Breast epithelium (tissue), 4 donors: ENCODE results near the gene EDEM2. TPM values are rescaled to one million over a fixed set of nuclear protein-coding genes. Genes with fewer than 3 reads are reported as not detected.
"Not testable (repeated sequence)": the region's sequence is repeated elsewhere in the genome, so short reads cannot be mapped to it uniquely, and the experiment has no call there.

Experiments used
- DNase-seq, 2 donors: peaks; one replicate each; pipeline ENCODE4 v3.0.0-alpha.2; 2019; ENCODE audit warnings: low spot score in 2 of 2
- H3K27ac ChIP-seq, 2 donors: fragments of 200-600 bp; sonication (generic) in 1 of 2; one replicate each; pipeline ENCODE4 v1.5.1; 2016 to 2019; ENCODE audit warnings: mild to moderate bottlenecking in 1 of 2
- H3K27me3 ChIP-seq, 2 donors: fragments of 200-600 bp; sonication (generic) in 1 of 2; one replicate each; pipeline versions ENCODE4 v1.5.1 to v1.6.0; 2017 to 2019; ENCODE audit warnings: control low read depth in 1 of 2, mild to moderate bottlenecking in 1 of 2
- H3K36me3 ChIP-seq: fragments of 200-600 bp; one replicate; pipeline ENCODE4 v1.5.1; 2019
- H3K4me1 ChIP-seq, 2 donors: fragments of 200-600 bp; sonication (generic); one replicate each; pipeline ENCODE4 v1.5.1; 2016 to 2019; ENCODE audit warnings: control low read depth in 1 of 2
- H3K4me3 ChIP-seq, 3 donors: fragments of 200-600 bp; sonication (generic); 1 replicate in 2 of 3; 2 replicates in 1 of 3; pipeline ENCODE4 v1.5.1; 2016 to 2019; ENCODE audit warnings: mild to moderate bottlenecking in 3 of 3, moderate library complexity in 2 of 3
- H3K9me3 ChIP-seq, 2 donors: fragments of 200-600 bp; sonication (generic) in 1 of 2; one replicate each; pipeline ENCODE4 v1.5.1; 2016 to 2019; ENCODE audit warnings: control low read depth in 1 of 2
- CTCF ChIP-seq, 3 donors: fragments of 450-650 bp; IDR thresholded peaks; one replicate each; pipeline ENCODE4 v1.5.1; 2016 to 2017; ENCODE audit warnings: antibody characterized with exemption in 3 of 3, mild to moderate bottlenecking in 3 of 3, moderate library complexity in 3 of 3
- POLR2A ChIP-seq: fragments of 450-650 bp; IDR thresholded peaks from one replicate; pipeline ENCODE4 v1.6.1; 2016; ENCODE audit warnings: antibody characterized with exemption, mild to moderate bottlenecking, moderate library complexity
- POLR2AphosphoS5 ChIP-seq, 3 donors: sonication (generic); formaldehyde crosslinking; IDR thresholded peaks; one replicate each; pipeline ENCODE4 v1.6.1; 2017; ENCODE audit warnings: antibody characterized with exemption in 3 of 3
- intact Hi-C: fragments of 100-400 bp; cut with DNase I; formaldehyde crosslinking; loops from one replicate; pipeline ENCODE4 v1.15.1; 2023; ENCODE audit warnings: low total_unique reads
- total RNA-seq, 3 donors: library from RNA; depleted of rRNA; stranded (reverse); fragments of >200 nt; gene quantifications; one replicate each; pipeline ENCODE4 v1.1.0, GENCODE V29; 2016

Gene EDEM2
- total RNA-seq, 3 donors from 2014 or later: 19.3 to 25.8 (median 22.4) TPM

DNA sequence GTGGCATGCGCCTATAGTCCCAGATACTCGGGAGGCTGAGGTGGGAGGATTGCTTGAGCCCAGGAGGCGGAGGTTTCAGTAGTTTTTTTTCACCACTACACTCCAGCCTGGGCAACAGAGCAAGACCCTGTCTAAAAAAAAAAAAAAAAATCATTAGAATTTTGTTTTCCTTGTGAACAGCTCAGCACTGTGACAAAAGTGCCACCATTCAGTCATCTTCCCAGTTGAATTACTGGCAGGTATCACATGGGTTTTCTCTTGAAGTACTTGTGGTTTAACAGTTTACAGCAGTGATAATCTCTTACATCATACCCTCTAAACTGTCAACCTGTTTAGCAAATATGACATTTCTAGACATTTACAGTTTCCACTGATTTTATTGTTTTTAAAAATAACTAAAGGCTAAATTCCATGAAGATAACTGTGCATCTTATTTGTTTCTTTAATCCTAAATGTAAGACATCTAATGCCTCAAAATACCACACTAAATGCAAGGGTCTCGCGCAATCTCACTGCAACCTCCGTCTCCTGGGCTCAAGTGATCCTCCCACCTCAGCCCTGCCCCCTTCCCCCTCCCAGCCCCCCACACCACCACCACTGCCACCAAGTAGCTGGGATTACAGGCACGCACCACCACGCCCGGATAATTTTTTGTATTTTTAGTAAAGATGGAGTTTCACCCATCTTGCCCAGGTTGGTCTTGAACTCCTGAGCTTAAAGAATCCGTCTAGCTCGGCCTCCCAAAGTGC lies 61.5 kb downstream of the EDEM2 start:
- Histone ChIP-seq H3K36me3 (no peaks in the 10 kb centered on the region), H3K4me3 (no peak overlapping the region), H3K4me1 (peaks cover 0 to 11% of the 10 kb centered on the region in 2 donors), H3K27ac (no peak overlapping the region), H3K9me3 (no peaks in the 10 kb centered on the region), H3K27me3 (no peaks in the 10 kb centered on the region)
- DNase-seq: no peak
- TF ChIP-seq CTCF (IDR thresholded peaks at IDR 0.05) (no peak), POLR2A (no peak), POLR2AphosphoS5 (IDR thresholded peaks at IDR 0.05) (no peak)
- intact Hi-C loops: no loop called here

- no peak overlapping the region for H3K4me3 ChIP-seq
- H3K27me3 ChIP-seq: no peaks in the 10 kb centered on the region
- H3K4me1 ChIP-seq: peaks cover 0 to 11% of the 10 kb centered on the region in 2 donors
- DNase-seq: no peak
- intact Hi-C loops: no loop called here
- H3K9me3 ChIP-seq: no peaks in the 10 kb centered on the region
- no peak for TF ChIP-seq CTCF (IDR thresholded peaks at IDR 0.05)
- TF ChIP-seq POLR2A: no peak
- TF ChIP-seq POLR2AphosphoS5 (IDR thresholded peaks at IDR 0.05): no peak
- peak overlapping the region in 1 of 2 donors; percentile 8 for H3K27ac ChIP-seq
- H3K36me3 ChIP-seq: no peaks in the 10 kb centered on the region
Observed at GRCh38 chr20:35084998-35085397, 62.1 kb downstream of the EDEM2 start.

DNA sequence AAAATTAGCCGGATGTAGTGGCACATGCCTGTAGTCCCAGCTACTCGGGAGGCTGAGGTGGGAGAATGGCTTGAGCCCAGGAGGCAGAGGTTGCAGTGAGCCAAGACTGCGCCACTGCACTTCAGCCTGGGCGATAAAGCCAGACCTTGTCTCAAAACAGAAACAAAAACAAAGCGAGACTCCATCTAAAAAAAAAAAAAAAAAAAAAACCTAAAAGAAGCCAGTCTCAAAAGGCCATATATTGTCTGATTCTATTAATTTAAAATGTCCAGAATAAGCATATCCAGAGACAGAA lies 66.8 kb downstream of the EDEM2 start:
- DNase-seq, H3K4me1 ChIP-seq, H3K9me3 ChIP-seq, H3K27ac ChIP-seq, intact Hi-C loops, H3K27me3 ChIP-seq, H3K4me3 ChIP-seq, H3K36me3 ChIP-seq: not testable (repeated sequence)

- no peaks in the 10 kb centered on the region for H3K4me1 ChIP-seq
- DNase-seq: no peak
- H3K36me3 ChIP-seq: peaks cover 5% of the 10 kb centered on the region
- H3K27ac ChIP-seq: no peak overlapping the region
- no peak overlapping the region for H3K4me3 ChIP-seq
- intact Hi-C loops: no loop called here
- TF ChIP-seq CTCF (IDR thresholded peaks at IDR 0.05) (no peak), POLR2AphosphoS5 (IDR thresholded peaks at IDR 0.05) (no peak), POLR2A (no peak)
- no peaks in the 10 kb centered on the region for H3K27me3 ChIP-seq
- H3K9me3 ChIP-seq: no peaks in the 10 kb centered on the region
Observed at GRCh38 chr20:35079472-35080347, 67.4 kb downstream of the EDEM2 start.

- TF ChIP-seq POLR2AphosphoS5 (IDR thresholded peaks at IDR 0.05) (no peak), POLR2A (no peak), CTCF (IDR thresholded peaks at IDR 0.05) (no peak)
- intact Hi-C loops: no loop called here
- H3K36me3 ChIP-seq: peaks cover 5% of the 10 kb centered on the region
- H3K27ac ChIP-seq: no peak overlapping the region
- H3K4me1 ChIP-seq: no peaks in the 10 kb centered on the region
- no peaks in the 10 kb centered on the region for H3K9me3 ChIP-seq
- H3K27me3 ChIP-seq: no peaks in the 10 kb centered on the region
- no peak for DNase-seq
- no peak overlapping the region for H3K4me3 ChIP-seq
Observed at GRCh38 chr20:35077872-35078271, 69.3 kb downstream of the EDEM2 start.
